Measurements from ENCODE around the gene SNORC.
A peak's percentile ranks its signal among the peaks of the same experiment; 100 is the strongest.

SNORC gene

GRCh38 chr2:232883116-232883721 lies 13.2 kb downstream of the SNORC start:
- no peak for DNase-seq

- DNase-seq = no peak
These were observed 13.9 kb downstream of the SNORC start for GRCh38 chr2:232884001-232884421.

- DNase-seq = no peak
These were observed 14.6 kb downstream of the SNORC start for GRCh38 chr2:232884549-232885263.

GRCh38 chr2:232885264-232885961 lies 15.3 kb downstream of the SNORC start:
- no peak for DNase-seq

DNA sequence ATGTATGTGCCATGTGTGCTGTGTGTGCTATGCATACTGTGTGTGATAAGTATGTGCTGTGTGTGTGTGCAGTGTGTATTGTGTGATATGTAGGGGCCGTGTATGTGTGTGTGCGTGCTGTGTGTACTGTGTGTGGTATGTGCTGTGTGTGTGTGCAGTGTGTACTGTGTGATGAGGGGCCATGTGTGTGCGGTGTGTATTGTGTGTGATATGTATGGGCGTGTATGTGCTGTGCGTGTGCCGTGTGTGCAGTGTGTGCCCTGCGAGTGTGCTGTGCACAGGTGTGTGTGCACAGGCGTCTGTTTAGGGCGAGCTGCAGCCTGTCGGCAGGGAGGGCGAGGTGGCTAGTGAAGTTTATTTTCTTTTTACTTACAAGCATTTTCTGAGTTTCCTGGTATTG lies 16.1 kb downstream of the SNORC start:
- DNase-seq = no peak

- no peak for DNase-seq
These were observed 16.6 kb downstream of the SNORC start for GRCh38 chr2:232886632-232887031.

DNA sequence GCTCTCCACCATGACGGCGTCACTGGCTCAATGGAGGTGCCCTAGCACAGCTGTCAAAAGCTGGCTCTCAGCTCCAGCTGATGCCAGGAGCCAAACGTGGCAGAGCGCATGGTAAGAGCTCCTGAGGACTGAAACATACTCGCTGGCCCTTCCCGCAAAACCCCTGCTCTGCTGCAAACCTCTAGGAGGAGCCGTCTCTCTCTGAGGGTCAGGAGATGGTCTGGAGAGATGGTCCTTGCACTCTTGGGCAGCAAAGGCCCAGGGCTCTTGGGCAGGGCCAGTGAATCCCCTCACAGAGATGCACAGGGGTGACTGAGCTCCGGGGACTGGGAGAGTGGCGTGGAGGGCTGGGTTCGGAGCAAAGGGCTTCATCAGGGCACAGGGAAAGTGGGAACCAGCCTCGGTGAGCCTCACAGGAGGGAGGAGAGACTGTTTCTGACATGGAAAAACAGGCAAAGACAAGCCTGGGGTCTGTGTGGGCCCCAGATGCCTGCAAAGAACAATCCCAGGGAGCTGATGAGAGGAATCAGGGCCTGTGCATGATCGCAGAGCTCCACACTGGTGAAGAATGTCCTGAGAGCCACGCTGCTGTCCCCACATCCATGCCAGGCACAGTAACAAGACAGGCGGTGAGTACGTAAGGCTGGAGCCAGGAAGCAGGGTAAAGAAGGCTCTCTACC lies 17.2 kb downstream of the SNORC start:
- no peak for DNase-seq

GRCh38 chr2:232888099-232888836 lies 18.2 kb downstream of the SNORC start:
- no peak for DNase-seq

- no peak for DNase-seq
These were observed 18.9 kb downstream of the SNORC start for GRCh38 chr2:232888839-232889529.

- DNase-seq = no peak
These were observed 19.9 kb downstream of the SNORC start for GRCh38 chr2:232889876-232890401.

DNA sequence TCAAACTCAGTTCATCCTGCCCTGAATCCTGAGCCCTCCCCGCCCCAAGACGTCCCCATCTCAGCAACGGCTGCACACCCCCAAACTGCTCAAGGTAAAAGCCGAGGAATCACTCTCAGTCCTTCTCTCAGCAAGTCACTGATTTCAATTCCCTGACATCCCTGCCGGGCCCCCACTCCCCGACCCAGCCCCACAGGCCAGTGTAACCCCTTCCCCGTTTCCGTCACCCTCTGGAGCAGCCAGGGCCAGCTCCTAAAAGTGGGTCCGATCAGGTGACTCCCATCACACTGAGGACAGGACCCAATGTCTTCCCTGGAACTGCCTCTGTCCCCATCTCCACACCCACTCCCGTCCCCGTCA lies 20.5 kb downstream of the SNORC start:
- no peak for DNase-seq

- DNase-seq = peak; percentile 13
These were observed 21.0 kb downstream of the SNORC start for GRCh38 chr2:232890896-232891601.

- peak; percentile 29 for DNase-seq
These were observed 21.6 kb downstream of the SNORC start for GRCh38 chr2:232891621-232892071.

GRCh38 chr2:232892221-232892620 lies 22.2 kb downstream of the SNORC start:
- DNase-seq = no peak

GRCh38 chr2:232892843-232893242 lies 22.8 kb downstream of the SNORC start:
- DNase-seq = no peak

GRCh38 chr2:232893834-232894233 lies 23.8 kb downstream of the SNORC start:
- no peak for DNase-seq

DNA sequence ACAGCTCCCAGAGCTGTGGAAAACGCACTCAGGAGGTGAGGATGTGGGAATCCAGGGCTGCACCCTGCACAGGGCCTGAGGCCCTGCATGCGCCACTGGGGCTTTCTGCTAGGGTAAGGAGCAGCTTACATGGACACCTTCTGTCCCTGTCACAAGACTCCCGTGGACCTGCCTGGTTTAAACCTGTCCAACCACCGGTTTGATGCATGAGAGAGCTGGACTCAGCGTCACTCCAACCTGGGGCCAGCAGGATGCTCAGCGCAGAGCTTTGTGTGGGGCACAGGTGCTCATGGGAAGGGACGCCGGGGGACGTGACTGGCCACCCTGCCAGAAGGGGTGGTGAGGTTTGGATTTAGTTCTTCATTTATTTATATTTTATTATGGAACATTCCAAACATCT lies 24.2 kb downstream of the SNORC start:
- DNase-seq = no peak

DNA sequence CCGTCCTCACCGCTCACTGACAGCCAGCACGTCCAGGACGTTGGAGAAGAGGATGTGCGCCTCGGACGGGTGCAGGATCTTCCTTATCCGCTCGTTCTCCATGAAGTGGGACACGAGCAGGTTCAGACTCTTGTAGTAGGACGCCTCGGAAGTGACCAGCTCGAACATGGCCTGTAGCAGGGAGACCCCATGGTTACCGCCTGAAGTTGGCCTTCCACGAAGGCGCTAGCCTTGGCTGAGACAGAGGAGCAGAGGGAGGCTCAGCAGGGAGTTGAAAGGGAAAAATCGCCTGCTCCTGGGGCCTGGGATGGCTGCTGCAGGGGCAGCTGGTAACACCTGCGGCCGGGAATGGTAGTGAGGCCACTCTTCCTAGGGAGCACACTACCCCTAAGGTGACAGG lies 24.7 kb downstream of the SNORC start:
- DNase-seq = no peak

DNA sequence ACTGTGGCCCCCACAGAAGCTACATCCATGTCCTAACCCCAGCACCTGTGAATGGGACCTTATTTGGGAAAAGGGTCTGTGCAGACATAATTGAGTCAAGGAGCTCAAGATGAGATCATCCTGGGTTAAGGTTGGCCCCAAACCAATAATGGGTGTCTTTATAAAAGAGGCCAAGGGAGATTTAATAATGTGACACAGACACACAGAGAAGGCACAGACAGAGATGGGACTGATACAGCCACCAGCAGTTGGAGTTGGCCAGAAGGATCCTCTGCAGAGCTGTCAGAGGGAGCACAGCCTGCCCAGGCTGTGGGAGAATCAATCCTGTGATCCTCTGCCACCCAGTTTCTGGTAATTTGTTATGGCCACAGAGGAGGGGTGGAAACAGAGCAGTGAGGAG lies 26.0 kb downstream of the SNORC start:
- DNase-seq = no peak

DNA sequence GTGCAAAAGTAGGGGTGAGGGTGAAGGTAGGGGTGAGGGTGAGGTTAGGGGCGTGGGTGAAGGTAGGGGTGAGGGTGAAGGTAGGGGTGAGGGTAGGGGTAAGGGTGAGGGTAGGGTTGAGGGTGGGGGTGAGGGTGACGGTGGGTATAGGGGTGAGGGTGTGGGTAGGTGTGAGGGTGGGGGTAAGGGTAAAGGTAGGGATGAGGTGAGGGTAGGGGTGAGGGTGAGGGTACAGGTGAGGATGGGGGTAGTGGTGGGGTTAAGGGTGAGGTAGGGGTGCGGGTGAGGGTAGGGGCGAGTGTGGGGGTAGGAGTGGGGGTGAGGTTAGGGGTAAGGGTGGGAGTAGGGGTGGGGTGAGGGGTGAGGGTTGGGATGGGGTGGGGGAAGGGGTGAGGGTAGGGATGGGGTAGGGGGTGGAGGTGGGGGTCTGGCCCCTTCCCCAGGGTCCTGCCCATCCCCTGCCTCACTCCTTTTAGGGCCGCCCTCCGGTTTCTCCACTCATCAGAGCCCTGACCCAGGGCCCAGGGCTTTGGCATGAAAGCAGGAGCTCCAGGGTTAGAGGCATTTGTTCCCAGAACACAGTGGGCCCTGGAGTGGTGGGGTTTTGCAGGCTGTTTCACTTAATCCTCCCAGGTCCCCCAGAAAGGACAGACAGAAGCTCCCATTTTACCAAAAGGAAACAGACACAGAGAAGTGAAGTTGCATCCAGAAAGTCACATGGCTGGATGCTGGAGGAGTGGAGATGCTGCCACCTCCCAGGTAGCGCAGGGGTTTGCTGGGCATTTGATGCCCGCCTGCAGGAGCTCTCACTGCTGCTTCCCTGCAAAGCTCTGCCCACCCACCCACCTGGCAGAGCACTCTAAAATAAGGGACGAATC lies 26.9 kb downstream of the SNORC start:
- no peak for DNase-seq

Data from fibroblast of skin of right quadriceps (primary cell).